ENCODE results near the gene LSR.
"Not testable (repeated sequence)": the region's sequence is repeated elsewhere in the genome, so short reads cannot be mapped to it uniquely, and the experiment has no call there.

LSR gene

DNA sequence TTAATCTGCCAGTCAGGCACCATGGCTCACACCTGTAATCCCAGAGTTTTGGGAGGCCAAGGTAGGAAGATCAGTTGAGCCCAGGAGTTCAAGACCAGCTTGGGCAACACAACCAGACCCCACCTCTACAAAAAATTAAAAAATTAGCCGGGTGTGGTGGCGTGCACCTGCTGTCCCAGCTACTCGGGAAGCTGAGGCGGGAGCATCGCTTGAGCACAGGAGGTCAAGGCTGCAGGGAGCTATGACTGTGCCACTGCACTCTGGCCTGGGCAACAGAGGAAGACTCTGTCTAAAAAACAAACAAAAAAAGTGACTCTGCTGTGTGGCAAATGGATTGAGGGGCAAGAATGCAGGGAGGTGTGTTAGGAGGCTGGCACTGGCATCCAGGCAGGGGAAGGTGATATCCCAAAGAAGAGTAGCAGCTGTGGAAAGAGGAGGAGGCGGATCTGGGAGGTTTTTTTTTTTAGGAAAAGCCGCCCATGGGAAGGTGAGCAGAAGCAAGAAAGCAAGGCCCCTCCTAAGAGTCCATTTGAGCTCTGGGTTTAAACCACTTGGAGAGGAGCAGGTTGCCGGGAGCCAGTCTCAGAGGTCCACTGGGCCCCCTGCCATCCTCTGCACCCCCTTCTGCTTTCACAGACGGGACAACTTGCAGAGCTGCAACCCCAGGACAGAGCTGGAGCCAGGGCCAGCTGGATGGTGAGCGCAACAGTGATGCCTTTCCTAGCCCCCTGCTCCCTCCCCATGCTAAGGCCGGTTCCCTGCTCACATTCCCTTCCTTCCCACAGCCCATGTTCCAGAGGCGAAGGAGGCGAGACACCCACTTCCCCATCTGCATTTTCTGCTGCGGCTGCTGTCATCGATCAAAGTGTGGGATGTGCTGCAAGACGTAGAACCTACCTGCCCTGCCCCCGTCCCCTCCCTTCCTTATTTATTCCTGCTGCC is 35.6 kb downstream of the LSR start:
- no peak for DNase-seq (ENCODE audit: low read depth in 2 of 2, low spot score in 1 of 2)

GRCh38 chr19:35285095-35285449 is 36.3 kb downstream of the LSR start:
- DNase-seq (ENCODE audit: low read depth in 2 of 2, low spot score in 1 of 2), result no peak

- DNase-seq (ENCODE audit: low read depth in 2 of 2, low spot score in 1 of 2), result not testable (repeated sequence)
These were observed 36.7 kb downstream of the LSR start for GRCh38 chr19:35285465-35285864.

GRCh38 chr19:35286101-35286500 is 37.3 kb downstream of the LSR start:
- DNase-seq (ENCODE audit: low read depth in 2 of 2, low spot score in 1 of 2), result not testable (repeated sequence)

DNA sequence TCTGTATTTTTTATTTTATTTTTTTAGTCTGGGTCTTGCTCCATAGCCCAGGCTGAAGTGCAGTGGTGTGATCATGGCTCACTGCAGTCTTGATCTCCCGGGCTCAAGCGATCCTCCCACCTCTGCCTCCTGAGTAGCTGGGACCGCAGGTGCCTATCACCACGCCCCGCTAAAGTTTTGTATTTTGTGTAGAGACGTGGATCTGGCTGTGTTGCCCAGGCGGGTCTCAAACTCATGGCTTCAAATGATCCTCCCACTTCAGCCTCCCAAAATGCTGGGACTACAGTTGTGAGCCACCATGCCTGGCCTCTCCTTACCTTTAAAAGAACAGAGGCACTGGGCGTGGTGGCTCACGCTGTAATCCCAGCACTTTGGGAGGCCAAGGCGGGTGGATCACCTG is 38.9 kb downstream of the LSR start:
- no peak for DNase-seq (ENCODE audit: low read depth in 2 of 2, low spot score in 1 of 2)

DNA sequence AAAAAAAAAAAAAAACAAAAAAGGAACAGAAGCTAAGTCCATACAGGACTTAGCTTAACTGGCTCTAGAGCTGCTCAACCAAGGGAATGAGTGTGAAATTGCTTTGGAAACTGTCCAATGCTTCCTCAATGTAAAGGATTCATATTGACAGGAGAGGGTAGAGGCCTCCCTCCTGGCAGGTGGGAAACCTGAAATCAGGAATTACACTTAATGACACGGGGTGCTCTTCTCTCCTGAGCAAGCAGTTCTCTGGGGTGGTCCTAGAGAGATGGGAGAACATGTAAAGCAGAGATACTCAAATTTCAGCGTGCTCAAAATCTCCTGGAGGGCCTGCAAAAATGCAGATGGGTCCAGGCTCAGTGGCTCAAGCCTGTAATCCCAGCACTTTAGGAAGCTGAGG is 39.5 kb downstream of the LSR start:
- DNase-seq (ENCODE audit: low read depth in 2 of 2, low spot score in 1 of 2), result no peak

- DNase-seq (ENCODE audit: low read depth in 2 of 2, low spot score in 1 of 2), result no peak
These were observed 40.1 kb downstream of the LSR start for GRCh38 chr19:35288906-35289305.

DNA sequence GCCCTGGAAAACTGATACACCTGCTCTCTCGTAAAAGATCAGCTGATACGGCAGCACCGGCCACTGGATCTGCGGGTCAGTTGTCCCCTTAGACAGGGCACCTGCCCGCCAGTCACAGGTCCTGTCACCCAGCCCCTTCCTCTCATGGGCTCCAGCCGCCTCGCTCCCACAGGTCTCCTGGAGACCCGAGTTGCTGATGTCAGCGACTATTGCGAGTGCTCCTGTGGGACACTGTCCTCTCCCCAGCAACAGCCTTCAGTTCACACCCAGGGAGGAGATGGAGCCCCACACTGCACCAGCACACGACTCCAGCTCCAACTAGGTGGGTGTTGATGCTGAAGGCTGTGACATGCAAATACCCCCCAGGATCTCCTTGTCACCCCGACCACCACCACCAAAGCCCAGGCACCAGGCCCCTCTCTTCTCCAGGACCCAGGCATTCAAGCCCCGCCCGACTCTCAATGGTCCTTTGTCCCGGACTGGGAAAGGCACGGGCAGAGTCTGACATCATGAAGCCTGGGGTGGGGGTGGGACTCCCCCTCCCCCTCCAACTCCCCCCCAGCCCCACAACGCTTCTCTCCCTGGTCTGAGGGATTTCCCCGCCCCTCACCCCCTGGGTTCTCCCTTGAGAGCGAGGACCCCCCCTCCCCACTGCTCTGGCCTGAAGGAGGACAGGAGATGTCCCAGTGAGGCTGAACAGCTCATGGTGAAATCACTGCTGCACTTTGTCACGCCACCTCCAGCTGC is 41.8 kb downstream of the LSR start:
- DNase-seq (ENCODE audit: low read depth in 2 of 2, low spot score in 1 of 2), result no peak

DNA sequence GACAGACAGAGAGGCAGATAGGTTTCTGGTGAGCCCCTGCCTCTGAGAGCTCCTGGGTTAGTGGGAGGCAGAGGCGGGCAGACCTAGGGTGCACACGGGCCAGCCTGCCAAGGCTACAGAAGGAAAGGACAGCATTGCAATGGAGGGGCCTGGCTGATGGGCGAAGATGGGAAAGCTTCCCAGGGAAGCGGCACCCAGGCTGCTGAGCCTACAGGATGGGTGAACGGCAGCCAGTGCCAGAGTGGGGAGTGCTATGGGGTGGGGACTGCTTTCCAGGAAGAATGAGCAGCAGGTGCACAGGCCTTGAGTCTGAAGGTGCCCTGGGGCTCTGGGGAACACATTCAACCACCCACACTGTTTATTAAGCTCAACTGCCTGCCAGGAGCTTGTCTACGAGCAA is 42.5 kb downstream of the LSR start:
- DNase-seq (ENCODE audit: low read depth in 2 of 2, low spot score in 1 of 2), result no peak

DNA sequence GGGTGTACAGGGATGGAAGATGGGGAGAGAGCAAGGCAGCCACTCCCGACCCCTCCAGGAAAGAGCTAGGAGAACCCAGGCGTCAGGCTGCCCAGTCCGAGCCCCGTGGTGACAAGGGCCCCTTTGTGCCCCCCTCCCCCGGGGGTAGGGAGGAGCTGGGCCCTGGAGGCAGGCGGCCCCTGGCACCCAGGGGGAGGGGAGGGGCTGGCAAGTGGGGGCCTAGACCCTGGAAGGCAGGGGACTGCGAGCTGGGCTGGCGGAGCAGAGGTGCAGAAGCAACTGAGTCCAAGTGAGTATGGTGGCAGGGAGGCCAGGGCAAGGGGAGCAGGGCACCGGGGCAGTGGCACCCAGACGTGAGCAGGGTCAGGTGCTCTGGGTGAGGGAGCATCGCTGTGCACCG is 43.1 kb downstream of the LSR start, which contains the start of gene MAG:
Gene MAG, plus strand, starts transcription at position 246 of the 400 bp plus-strand sequence. CDS start 3,248 bp downstream, outside the sequence.
- DNase-seq (ENCODE audit: low read depth in 2 of 2, low spot score in 1 of 2), result no peak

DNA sequence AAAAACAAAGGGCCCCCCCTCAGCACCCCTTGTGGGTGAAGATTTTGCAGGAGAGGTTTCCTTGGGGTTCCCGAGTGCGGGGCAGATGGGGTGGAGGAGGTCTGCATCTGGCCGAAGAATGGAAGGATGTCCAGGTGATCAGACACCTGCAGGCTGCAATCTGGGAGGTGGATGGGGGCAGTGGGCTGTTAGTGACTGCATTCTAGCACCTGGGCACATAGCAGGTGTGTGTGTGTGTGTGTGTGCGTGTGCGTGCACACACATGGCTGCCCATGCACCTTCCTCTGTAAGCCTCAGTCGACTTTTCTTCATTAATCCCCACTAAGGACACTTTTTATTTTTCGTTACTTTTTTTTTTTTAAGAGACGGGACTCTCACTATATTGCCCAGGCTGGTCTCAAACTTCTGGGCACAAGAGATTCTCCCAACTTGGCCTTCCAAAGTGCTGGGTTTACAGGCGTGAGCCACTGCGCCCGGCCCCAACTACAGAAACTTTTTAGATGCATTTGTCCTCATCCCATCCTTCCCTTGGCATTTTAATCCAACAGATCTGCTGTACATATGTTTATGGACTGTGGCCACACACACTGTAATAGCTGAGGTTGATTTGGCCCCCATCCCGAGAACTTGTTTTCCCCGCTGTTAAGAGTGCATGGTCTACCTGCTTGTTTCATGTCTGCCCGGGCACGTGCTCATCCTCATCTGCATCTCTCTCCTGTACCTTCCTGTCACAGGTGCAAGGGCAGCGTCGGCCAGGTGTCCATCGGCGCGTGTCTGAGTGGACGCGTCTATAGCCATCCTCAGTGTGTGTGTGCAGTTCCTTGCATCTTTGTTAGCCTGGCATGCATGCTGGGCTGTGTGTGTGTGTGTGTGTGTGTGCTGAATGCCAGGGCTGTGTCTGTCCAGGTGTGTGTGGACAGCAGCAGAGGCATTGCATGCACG is 43.9 kb downstream of the LSR start:
- DNase-seq (ENCODE audit: low read depth in 2 of 2, low spot score in 1 of 2), result no peak

GRCh38 chr19:35293363-35293739 is 44.5 kb downstream of the LSR start:
- DNase-seq (ENCODE audit: low read depth in 2 of 2, low spot score in 1 of 2), result no peak

- no peak for DNase-seq (ENCODE audit: low read depth in 2 of 2, low spot score in 1 of 2)
These were observed 45.0 kb downstream of the LSR start for GRCh38 chr19:35293808-35294207.

GRCh38 chr19:35294328-35294727 is 45.5 kb downstream of the LSR start:
- DNase-seq (ENCODE audit: low read depth in 2 of 2, low spot score in 1 of 2), result no peak

- no peak for DNase-seq (ENCODE audit: low read depth in 2 of 2, low spot score in 1 of 2)
These were observed 46.3 kb downstream of the LSR start for GRCh38 chr19:35294859-35295791.

GRCh38 chr19:35295792-35296462 is 47.1 kb downstream of the LSR start:
- peak in 1 of 2 donors; percentile 4 for DNase-seq (ENCODE audit: low read depth in 2 of 2, low spot score in 1 of 2)

DNA sequence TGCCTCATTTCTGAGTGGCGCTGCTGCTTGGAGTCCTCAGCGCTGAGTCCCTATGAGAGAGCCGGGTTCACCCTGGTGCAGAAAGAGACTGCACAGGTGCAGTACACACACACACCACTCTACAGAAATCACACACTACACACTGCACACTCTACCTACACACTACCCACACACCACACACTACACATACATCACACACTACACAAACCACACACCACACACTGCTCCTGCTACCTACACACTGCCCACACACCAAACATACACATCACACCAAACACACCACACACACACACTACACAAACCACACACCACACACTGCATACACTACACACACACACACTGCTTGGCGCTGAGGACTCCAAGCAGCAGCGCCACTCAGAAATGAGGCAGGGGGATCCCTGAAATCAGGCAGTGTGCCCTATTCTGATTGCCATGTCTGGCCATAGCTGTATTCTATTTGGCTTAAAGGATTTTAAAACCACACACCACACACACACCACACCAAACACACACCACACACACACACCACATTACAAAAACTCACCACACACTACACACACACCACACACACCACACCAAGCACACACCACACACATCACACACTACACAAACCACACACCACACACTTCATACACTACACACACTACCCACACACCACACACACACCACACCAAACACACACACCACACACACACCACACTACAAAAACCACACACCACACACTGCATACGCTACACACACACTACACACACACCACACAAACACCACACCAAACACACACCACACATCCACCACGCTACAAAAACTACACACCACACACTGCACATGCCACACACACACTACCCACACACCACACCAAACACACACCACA is 48.1 kb downstream of the LSR start:
- no peak for DNase-seq (ENCODE audit: low read depth in 2 of 2, low spot score in 1 of 2)

DNA sequence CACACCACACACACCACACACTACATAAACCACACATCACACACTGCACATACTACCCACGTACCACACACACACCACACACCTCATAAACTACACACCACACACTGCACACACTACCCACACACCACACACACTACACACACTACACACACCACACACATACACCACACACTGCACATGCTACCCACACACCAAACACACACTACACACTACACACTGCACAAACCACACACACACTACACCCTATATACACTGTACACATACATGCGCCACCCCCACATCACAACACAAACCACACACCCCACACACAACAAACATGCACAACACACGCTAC is 48.7 kb downstream of the LSR start:
- no peak for DNase-seq (ENCODE audit: low read depth in 2 of 2, low spot score in 1 of 2)

DNA sequence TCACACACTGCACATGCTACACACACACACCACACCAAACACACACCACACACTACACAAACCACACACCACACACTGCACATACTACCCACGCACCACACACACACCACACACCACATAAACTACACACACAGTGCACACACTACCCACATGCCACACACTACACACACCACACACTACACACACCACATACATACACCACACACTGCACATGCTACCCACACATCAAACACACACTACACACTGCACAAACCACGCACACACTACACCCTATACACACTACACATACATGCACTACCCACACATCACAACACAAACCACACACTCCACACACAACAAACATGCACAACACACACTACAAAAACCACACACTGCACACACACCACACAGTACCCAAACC is 49.1 kb downstream of the LSR start:
- no peak for DNase-seq (ENCODE audit: low read depth in 2 of 2, low spot score in 1 of 2)
